ENCODE measurements around the gene SBK2. TPM values are rescaled to one million over a fixed set of nuclear protein-coding genes. Genes with fewer than 3 reads are reported as not detected.

SBK2 gene
- total RNA-seq, 1 donor from 2014 or later = 15.6 TPM

DNA sequence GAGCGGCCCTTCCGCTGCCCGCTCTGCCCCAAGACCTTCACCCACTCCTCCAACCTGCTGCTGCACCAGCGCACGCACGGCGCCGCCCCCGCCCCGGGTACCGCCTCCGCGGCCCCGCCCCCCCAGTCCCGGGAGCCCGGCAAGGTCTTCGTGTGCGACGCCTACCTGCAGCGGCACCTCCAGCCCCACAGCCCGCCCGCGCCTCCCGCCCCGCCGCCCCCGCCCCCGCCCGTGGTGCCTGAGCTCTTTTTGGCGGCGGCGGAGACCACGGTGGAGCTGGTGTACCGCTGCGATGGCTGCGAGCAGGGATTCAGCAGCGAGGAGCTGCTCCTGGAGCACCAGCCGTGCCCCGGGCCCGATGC is 55.2 kb downstream of the SBK2 start:
- ATAC-seq (ENCODE audit: poor library complexity) = no peak
- DNase-seq = no peak
- intact Hi-C loops (cut with DNase I) = no loop called here

DNA sequence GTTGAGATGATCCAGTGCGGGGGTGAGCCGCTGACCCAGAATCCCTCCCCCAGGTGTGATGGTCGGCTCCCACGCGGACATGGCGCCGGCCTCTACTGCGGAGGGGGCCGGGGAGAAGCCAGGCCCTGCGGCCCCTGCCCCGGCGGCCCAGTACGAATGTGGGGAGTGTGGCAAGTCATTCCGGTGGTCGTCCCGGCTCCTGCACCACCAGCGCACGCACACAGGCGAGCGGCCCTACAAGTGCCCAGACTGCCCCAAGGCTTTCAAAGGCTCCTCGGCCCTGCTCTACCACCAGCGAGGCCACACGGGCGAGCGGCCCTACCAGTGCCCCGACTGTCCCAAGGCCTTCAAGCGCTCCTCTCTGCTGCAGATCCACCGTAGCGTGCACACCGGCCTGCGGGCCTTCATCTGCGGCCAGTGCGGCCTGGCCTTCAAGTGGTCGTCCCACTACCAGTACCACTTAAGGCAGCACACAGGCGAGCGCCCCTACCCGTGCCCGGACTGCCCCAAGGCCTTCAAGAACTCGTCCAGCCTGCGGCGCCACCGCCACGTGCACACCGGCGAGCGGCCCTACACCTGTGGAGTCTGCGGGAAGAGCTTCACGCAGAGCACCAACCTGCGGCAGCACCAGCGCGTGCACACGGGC is 55.7 kb downstream of the SBK2 start:
- ATAC-seq (ENCODE audit: poor library complexity) (no peak), DNase-seq (no peak)
- intact Hi-C loops (cut with DNase I) = no loop called here

DNA sequence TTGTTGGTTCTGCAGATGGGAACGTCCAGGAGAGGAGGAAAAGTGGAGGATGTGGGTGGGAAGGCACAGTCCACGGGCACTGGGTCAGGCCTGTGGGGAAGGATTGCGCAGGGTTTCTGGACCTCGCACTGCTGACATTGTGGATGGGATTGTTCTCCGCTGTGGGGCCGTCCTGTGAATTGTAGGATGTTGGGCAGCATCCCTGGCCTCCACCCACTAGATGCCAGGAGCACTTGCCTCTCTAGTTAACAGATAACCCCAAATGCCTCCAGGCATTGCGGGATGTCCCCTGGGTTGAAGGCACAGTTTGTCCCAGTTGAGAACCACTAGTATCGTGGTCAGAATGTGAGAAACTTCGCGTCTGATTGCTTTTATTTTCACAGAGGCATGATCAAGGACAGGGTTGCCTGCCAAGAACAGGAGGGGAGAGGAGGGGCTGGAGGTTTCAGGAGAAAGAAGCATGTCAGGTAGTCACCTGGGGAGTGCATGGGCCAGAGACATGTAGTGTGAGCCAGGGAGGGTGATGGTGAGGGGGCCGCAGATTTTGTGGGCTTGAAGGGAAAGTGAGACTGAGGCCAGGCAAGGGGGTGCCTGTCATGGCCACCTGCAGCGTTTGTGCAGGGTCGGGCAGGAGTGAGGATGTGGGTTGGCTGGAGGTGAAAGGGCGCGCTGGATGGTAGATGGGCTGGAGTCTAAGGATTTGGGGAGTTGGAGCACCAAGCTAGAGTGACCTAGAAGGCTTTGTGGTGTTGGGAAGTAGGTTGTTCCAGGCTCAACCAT is 57.3 kb downstream of the SBK2 start:
- no peak for DNase-seq
- intact Hi-C loops (cut with DNase I) = no loop called here
- no peak for ATAC-seq (ENCODE audit: poor library complexity)

DNA sequence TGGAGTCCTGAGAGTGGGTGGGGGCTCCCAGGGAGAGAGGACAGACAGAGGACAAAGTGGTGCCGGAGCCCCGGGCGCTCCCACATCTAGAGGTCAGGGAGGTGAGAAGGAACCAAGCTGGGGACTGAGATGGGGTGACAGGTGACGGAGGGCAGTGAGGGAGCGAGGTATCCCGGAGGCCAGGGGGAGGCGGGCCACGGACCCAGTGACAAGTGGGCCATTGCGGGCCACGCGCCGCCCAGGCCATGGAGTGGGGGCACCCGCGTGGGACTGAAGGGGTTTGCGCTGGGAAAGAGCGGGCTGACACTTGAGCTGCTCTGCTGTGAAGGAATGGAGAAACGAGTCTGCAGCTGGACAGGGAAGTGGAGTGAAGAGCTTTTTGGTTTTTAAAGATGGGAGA is 57.9 kb downstream of the SBK2 start:
- intact Hi-C loops (cut with DNase I) = no loop called here
- DNase-seq (no peak), ATAC-seq (ENCODE audit: poor library complexity) (no peak)

Other genes starting within 250 kb of the SBK2 start
- gene TMEM150B, start 211.8 kb downstream of the SBK2 start, total RNA-seq = 1.7 TPM
- 6.6 TPM for gene KMT5C, start 197.3 kb downstream of the SBK2 start, total RNA-seq
- not detected for gene COX6B2, start 182.4 kb downstream of the SBK2 start, total RNA-seq
- gene GARIN5B, start 173.9 kb downstream of the SBK2 start, total RNA-seq = not detected
- not detected for gene IL11, start 166.7 kb downstream of the SBK2 start, total RNA-seq
- gene TMEM190, start 160.3 kb downstream of the SBK2 start, total RNA-seq = not detected
- gene TMEM238, start 152.8 kb downstream of the SBK2 start, total RNA-seq = 1.0 TPM
- 569 TPM for gene RPL28, start 151.2 kb downstream of the SBK2 start, total RNA-seq
- gene UBE2S, start 129.3 kb downstream of the SBK2 start, total RNA-seq = 22.6 TPM
- not detected for gene SHISA7, start 93.8 kb downstream of the SBK2 start, total RNA-seq
- 48.9 TPM for gene ISOC2, start 75.5 kb downstream of the SBK2 start, total RNA-seq
- gene C19orf85, start 72.4 kb downstream of the SBK2 start, total RNA-seq = not detected
- gene ZNF628, start 60.5 kb downstream of the SBK2 start, total RNA-seq = 4.7 TPM
- gene NAT14, start 51.9 kb downstream of the SBK2 start, total RNA-seq = 2.9 TPM
- gene SSC5D, start 48.7 kb downstream of the SBK2 start, total RNA-seq = 2.6 TPM
- 27.4 TPM for gene SBK3, start 8.4 kb upstream of the SBK2 start, total RNA-seq
- gene ZNF579, start 43.7 kb upstream of the SBK2 start, total RNA-seq = 13.6 TPM
- gene FIZ1, start 62.4 kb upstream of the SBK2 start, total RNA-seq = 13.0 TPM
- 17.5 TPM for gene ZNF524, start 63.2 kb upstream of the SBK2 start, total RNA-seq
- gene ZNF865, start 68.5 kb upstream of the SBK2 start, total RNA-seq = 17.4 TPM
- 11.7 TPM for gene ZNF784, start 87.4 kb upstream of the SBK2 start, total RNA-seq
- 11.9 TPM for gene ZNF580, start 103.9 kb upstream of the SBK2 start, total RNA-seq
- 7.1 TPM for gene ZNF581, start 106.5 kb upstream of the SBK2 start, total RNA-seq
- gene CCDC106, start 111.1 kb upstream of the SBK2 start, total RNA-seq = 20.5 TPM
- 75.1 TPM for gene U2AF2, start 117.9 kb upstream of the SBK2 start, total RNA-seq
- 223 TPM for gene EPN1, start 138.1 kb upstream of the SBK2 start, total RNA-seq
- gene NLRP9, start 201.3 kb upstream of the SBK2 start, total RNA-seq = not detected
- gene RFPL4A, start 222.0 kb upstream of the SBK2 start, total RNA-seq = not detected
- gene RFPL4AL1, start 232.0 kb upstream of the SBK2 start, total RNA-seq = not detected

All from Right ventricle myocardium superior (tissue), 1 donor.